NCI-H146 treated with DMSO at 0.1 percent for 48 hours (cell line): ENCODE data around the gene CTRB1.
"Not testable (repeated sequence)": the region's sequence is repeated elsewhere in the genome, so short reads cannot be mapped to it uniquely, and the experiment has no call there.

Source experiments
- DNase-seq: peaks from one replicate; lab custom pipeline; 2025; ENCODE audit not compliant: unreplicated experiment; lab: John Stamatoyannopoulos, UW

CTRB1 gene

GRCh38 chr16:75203667-75204409 is 14.9 kb upstream of the CTRB1 start:
- DNase-seq: no peak

- no peak for DNase-seq
Observed at GRCh38 chr16:75204410-75204758, 14.4 kb upstream of the CTRB1 start.

GRCh38 chr16:75204905-75205304 is 13.9 kb upstream of the CTRB1 start:
- not testable (repeated sequence) for DNase-seq

- DNase-seq: not testable (repeated sequence)
Observed at GRCh38 chr16:75205438-75205837, 13.3 kb upstream of the CTRB1 start.

GRCh38 chr16:75205961-75206748 is 12.6 kb upstream of the CTRB1 start:
- not testable (repeated sequence) for DNase-seq

GRCh38 chr16:75206749-75207451 is 11.9 kb upstream of the CTRB1 start, which contains the start of gene CTRB2:
CTRB2 (minus strand) TSS chr16:75207161; CDS start chr16:75207141, 20 bp downstream.
- DNase-seq: no peak

GRCh38 chr16:75207831-75208230 is 11.0 kb upstream of the CTRB1 start:
- no peak for DNase-seq

- DNase-seq: no peak
Observed at GRCh38 chr16:75208242-75208825, 10.5 kb upstream of the CTRB1 start.

- DNase-seq: no peak
Observed at GRCh38 chr16:75208861-75209505, 9.8 kb upstream of the CTRB1 start.

- DNase-seq: not testable (repeated sequence)
Observed at GRCh38 chr16:75209514-75209913, 9.3 kb upstream of the CTRB1 start.

- no peak for DNase-seq
Observed at GRCh38 chr16:75209944-75210343, 8.8 kb upstream of the CTRB1 start.

GRCh38 chr16:75211286-75211685 is 7.5 kb upstream of the CTRB1 start:
- not testable (repeated sequence) for DNase-seq

- no peak for DNase-seq
Observed at GRCh38 chr16:75216127-75216526, 2.7 kb upstream of the CTRB1 start.

- no peak for DNase-seq
Observed at GRCh38 chr16:75216576-75216975, 2.2 kb upstream of the CTRB1 start.

GRCh38 chr16:75217389-75217851 is 1.4 kb upstream of the CTRB1 start:
- DNase-seq: no peak

- no peak for DNase-seq
Observed at GRCh38 chr16:75219088-75219487, 300 bp downstream of the CTRB1 start.

GRCh38 chr16:75219838-75220237 is 1.1 kb downstream of the CTRB1 start:
- no peak for DNase-seq

- DNase-seq: no peak
Observed at GRCh38 chr16:75222271-75222783, 3.5 kb downstream of the CTRB1 start.

GRCh38 chr16:75223129-75223528 is 4.3 kb downstream of the CTRB1 start:
- DNase-seq: not testable (repeated sequence)

GRCh38 chr16:75224306-75225082 is 5.7 kb downstream of the CTRB1 start:
- DNase-seq: no peak
